ENCODE data around the gene ACSL3. TPM values are rescaled to one million over a fixed set of nuclear protein-coding genes. Genes with fewer than 3 reads are reported as not detected.
A peak's percentile ranks its signal among the peaks of the same experiment; 100 is the strongest.

Gene ACSL3
- total and polyA plus RNA-seq, 2 experiments from 2014 or later = 108 to 148 TPM

- Histone ChIP-seq H3K36me3 (no peaks in the 10 kb centered on the region), H3K27ac (no peak overlapping the region), H3K27me3 (no peaks in the 10 kb centered on the region), H3K4me1 (ENCODE audit: low read depth) (no peaks in the 10 kb centered on the region), H3K9me3 (ENCODE audit: low read depth) (no peaks in the 10 kb centered on the region), H3K4me3 (no peak overlapping the region)
- DNase-seq (ENCODE audit: low read depth in 1 of 2, low spot score in 1 of 2) = peak in 1 of 2 donors; percentile 84
- TF ChIP-seq CTCF (IDR thresholded peaks at IDR 0.05; ENCODE audit: low read depth, low read length) = peak; percentile 48
These were observed 98.5 kb downstream of the ACSL3 start for GRCh38 chr2:222959358-222959757.

GRCh38 chr2:222960126-222960525, 99.3 kb downstream of the ACSL3 start:
- no peak for DNase-seq (ENCODE audit: low read depth in 1 of 2, low spot score in 1 of 2)
- Histone ChIP-seq H3K27ac (no peak overlapping the region), H3K4me3 (no peak overlapping the region), H3K36me3 (no peaks in the 10 kb centered on the region), H3K9me3 (ENCODE audit: low read depth) (no peaks in the 10 kb centered on the region), H3K4me1 (ENCODE audit: low read depth) (no peaks in the 10 kb centered on the region), H3K27me3 (no peaks in the 10 kb centered on the region)
- TF ChIP-seq CTCF (IDR thresholded peaks at IDR 0.05; ENCODE audit: low read depth, low read length) = no peak

GRCh38 chr2:222963641-222964040, 102.8 kb downstream of the ACSL3 start:
- Histone ChIP-seq H3K4me1 (ENCODE audit: low read depth) (no peaks in the 10 kb centered on the region), H3K4me3 (no peak overlapping the region), H3K9me3 (ENCODE audit: low read depth) (no peaks in the 10 kb centered on the region), H3K36me3 (no peaks in the 10 kb centered on the region), H3K27me3 (no peaks in the 10 kb centered on the region), H3K27ac (no peak overlapping the region)
- DNase-seq (ENCODE audit: low read depth in 1 of 2, low spot score in 1 of 2) = no peak
- TF ChIP-seq CTCF (IDR thresholded peaks at IDR 0.05; ENCODE audit: low read depth, low read length) = no peak

- no peak for TF ChIP-seq CTCF (IDR thresholded peaks at IDR 0.05; ENCODE audit: low read depth, low read length)
- Histone ChIP-seq H3K27me3 (no peaks in the 10 kb centered on the region), H3K4me3 (no peak overlapping the region), H3K36me3 (no peaks in the 10 kb centered on the region), H3K9me3 (ENCODE audit: low read depth) (no peaks in the 10 kb centered on the region), H3K27ac (no peak overlapping the region), H3K4me1 (ENCODE audit: low read depth) (no peaks in the 10 kb centered on the region)
- no peak for DNase-seq (ENCODE audit: low read depth in 1 of 2, low spot score in 1 of 2)
These were observed 103.7 kb downstream of the ACSL3 start for GRCh38 chr2:222964376-222965031.

GRCh38 chr2:222965555-222965954, 104.7 kb downstream of the ACSL3 start:
- H3K27ac ChIP-seq = no peak overlapping the region
- H3K9me3 ChIP-seq (ENCODE audit: low read depth) = no peaks in the 10 kb centered on the region
- no peak for TF ChIP-seq CTCF (IDR thresholded peaks at IDR 0.05; ENCODE audit: low read depth, low read length)
- H3K4me1 ChIP-seq (ENCODE audit: low read depth) = no peaks in the 10 kb centered on the region
- no peak overlapping the region for H3K4me3 ChIP-seq
- H3K27me3 ChIP-seq = no peaks in the 10 kb centered on the region
- no peak for DNase-seq (ENCODE audit: low read depth in 1 of 2, low spot score in 1 of 2)
- H3K36me3 ChIP-seq = no peaks in the 10 kb centered on the region
